GM23338 (cell line): ENCODE measurements around the gene KRTAP12-2.

Experiments used
- CREB1 ChIP-seq: fragments of 250-450 bp; sonication (Bioruptor Pico); IDR thresholded peaks from 2 replicates; pipeline ENCODE4 v1.5.0; 2020; ENCODE audit warnings: low read depth, mild to moderate bottlenecking, moderate library complexity
- EZH2 ChIP-seq: fragments of 200-600 bp; sonication (generic); IDR thresholded peaks from one replicate; pipeline ENCODE4 v1.8.0; 2017; ENCODE audit warnings: antibody characterized with exemption, mild to moderate bottlenecking, low read depth; ENCODE audit not compliant: unreplicated experiment
- EZH2phosphoT487 ChIP-seq: fragments of 200-600 bp; sonication (generic); IDR thresholded peaks from one replicate; pipeline ENCODE4 v1.8.1; 2018; ENCODE audit warnings: antibody characterized with exemption; ENCODE audit not compliant: unreplicated experiment
- POLR2AphosphoS5 ChIP-seq: IDR thresholded peaks from 2 replicates; pipeline ENCODE4 v1.6.1; 2016; ENCODE audit warnings: antibody characterized with exemption, low read depth
- TF ChIP-seq, protein P1 (sequence below), 2 experiments: fragments of 200-600 bp in 1 of 2; sonication (generic) in 1 of 2; conservative IDR thresholded peaks; 2 replicates each; pipeline versions ENCODE4 v1.5.1 to v1.6.1; 2016 to 2017; ENCODE audit warnings: antibody characterized with exemption in 2 of 2, low read depth in 2 of 2, mild to moderate bottlenecking in 2 of 2, moderate library complexity in 1 of 2
- TF ChIP-seq, protein P2 (sequence below): IDR thresholded peaks from one replicate; pipeline ENCODE4 v1.6.1; 2018; ENCODE audit warnings: antibody characterized with exemption; ENCODE audit not compliant: unreplicated experiment
- TF ChIP-seq, protein P3 (sequence below): IDR thresholded peaks from 2 replicates; pipeline ENCODE4 v1.6.1; 2016; ENCODE audit warnings: antibody characterized with exemption

DNA sequence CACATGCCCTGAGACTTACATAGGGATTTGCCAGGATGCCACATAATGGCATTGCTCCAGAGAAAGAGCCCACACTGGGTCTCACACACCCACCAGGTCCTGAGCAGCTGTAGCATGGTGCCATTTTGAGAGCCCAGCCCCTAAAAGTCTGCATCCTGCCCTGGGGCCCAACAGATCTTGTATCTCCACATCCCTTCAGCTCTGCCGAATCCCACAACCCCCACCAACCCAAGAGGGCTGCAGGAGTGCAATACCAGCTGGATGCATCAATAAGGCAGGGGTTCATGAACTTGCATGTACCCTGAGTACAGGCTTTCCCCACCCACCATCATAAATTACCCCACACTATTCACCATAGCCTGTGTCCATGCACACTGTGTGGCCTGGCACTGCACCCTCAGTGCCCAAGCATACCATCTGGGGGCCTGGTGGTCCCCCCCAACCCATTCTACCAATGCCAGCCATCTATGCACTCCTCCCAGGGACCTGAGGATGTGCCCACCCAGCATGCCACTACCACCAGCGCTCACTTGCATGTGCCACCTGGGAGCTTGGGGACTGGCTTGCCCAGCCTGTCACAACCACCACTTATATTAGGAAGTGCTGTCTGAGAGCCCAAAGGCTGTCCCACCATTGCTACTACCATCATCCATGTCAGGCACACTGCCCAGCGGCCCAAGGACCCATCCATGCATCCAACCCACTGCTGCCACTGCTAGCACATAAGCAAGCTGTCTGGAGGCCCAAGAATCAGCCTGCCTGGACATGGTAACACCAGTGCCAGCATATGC is 4.1 kb upstream of the KRTAP12-2 start:
- TF ChIP-seq, protein P1, sequence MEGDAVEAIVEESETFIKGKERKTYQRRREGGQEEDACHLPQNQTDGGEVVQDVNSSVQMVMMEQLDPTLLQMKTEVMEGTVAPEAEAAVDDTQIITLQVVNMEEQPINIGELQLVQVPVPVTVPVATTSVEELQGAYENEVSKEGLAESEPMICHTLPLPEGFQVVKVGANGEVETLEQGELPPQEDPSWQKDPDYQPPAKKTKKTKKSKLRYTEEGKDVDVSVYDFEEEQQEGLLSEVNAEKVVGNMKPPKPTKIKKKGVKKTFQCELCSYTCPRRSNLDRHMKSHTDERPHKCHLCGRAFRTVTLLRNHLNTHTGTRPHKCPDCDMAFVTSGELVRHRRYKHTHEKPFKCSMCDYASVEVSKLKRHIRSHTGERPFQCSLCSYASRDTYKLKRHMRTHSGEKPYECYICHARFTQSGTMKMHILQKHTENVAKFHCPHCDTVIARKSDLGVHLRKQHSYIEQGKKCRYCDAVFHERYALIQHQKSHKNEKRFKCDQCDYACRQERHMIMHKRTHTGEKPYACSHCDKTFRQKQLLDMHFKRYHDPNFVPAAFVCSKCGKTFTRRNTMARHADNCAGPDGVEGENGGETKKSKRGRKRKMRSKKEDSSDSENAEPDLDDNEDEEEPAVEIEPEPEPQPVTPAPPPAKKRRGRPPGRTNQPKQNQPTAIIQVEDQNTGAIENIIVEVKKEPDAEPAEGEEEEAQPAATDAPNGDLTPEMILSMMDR (conservative IDR thresholded peaks at IDR 0.05; ENCODE audit: low read depth in 2 of 2) = no peak
- TF ChIP-seq EZH2 (no peak), EZH2phosphoT487 (no peak), POLR2AphosphoS5 (no peak), CREB1 (CRISPR knock-in tag) (no peak)
- TF ChIP-seq, protein P2, sequence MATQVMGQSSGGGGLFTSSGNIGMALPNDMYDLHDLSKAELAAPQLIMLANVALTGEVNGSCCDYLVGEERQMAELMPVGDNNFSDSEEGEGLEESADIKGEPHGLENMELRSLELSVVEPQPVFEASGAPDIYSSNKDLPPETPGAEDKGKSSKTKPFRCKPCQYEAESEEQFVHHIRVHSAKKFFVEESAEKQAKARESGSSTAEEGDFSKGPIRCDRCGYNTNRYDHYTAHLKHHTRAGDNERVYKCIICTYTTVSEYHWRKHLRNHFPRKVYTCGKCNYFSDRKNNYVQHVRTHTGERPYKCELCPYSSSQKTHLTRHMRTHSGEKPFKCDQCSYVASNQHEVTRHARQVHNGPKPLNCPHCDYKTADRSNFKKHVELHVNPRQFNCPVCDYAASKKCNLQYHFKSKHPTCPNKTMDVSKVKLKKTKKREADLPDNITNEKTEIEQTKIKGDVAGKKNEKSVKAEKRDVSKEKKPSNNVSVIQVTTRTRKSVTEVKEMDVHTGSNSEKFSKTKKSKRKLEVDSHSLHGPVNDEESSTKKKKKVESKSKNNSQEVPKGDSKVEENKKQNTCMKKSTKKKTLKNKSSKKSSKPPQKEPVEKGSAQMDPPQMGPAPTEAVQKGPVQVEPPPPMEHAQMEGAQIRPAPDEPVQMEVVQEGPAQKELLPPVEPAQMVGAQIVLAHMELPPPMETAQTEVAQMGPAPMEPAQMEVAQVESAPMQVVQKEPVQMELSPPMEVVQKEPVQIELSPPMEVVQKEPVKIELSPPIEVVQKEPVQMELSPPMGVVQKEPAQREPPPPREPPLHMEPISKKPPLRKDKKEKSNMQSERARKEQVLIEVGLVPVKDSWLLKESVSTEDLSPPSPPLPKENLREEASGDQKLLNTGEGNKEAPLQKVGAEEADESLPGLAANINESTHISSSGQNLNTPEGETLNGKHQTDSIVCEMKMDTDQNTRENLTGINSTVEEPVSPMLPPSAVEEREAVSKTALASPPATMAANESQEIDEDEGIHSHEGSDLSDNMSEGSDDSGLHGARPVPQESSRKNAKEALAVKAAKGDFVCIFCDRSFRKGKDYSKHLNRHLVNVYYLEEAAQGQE = no peak
- TF ChIP-seq, protein P3, sequence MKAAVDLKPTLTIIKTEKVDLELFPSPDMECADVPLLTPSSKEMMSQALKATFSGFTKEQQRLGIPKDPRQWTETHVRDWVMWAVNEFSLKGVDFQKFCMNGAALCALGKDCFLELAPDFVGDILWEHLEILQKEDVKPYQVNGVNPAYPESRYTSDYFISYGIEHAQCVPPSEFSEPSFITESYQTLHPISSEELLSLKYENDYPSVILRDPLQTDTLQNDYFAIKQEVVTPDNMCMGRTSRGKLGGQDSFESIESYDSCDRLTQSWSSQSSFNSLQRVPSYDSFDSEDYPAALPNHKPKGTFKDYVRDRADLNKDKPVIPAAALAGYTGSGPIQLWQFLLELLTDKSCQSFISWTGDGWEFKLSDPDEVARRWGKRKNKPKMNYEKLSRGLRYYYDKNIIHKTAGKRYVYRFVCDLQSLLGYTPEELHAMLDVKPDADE = no peak
